Hindlimb muscle (tissue), 1 donor: ENCODE measurements around the gene ADAMTS8. TPM values are rescaled to one million over a fixed set of nuclear protein-coding genes. Genes with fewer than 3 reads are reported as not detected.

Source experiments
- DNase-seq: peaks from one replicate; pipeline ENCODE4 v3.0.0-alpha.2; 2013
- polyA plus RNA-seq: library from polyadenylated mRNA; unstranded; fragments of 120-200 nt; gene quantifications from one replicate; pipeline ENCODE4 v1.2.1, GENCODE V29; 2013; ENCODE audit not compliant: insufficient read length

Gene ADAMTS8
- polyA plus RNA-seq, 1 donor, result 9.5 TPM

DNA sequence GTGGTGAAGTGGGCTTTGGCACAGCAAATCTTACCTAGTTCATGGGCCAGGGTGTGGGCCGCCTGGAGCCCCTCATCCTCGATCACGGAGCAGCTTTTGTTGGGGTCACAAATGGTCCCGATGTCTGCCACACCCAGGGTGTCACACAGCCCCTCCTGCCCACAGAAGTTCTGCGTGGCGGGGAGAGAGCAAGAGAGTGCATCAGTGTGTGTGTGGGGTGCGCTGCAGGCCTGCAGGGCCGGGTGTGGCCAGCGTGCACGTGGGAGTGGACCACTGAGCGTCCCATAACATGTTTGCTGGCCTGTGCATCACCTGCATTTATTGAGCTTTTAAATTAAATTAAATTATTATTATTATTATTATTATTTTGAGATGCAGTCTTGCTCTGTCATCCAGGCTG is 11.5 kb downstream of the ADAMTS8 start:
- DNase-seq, result no peak

DNA sequence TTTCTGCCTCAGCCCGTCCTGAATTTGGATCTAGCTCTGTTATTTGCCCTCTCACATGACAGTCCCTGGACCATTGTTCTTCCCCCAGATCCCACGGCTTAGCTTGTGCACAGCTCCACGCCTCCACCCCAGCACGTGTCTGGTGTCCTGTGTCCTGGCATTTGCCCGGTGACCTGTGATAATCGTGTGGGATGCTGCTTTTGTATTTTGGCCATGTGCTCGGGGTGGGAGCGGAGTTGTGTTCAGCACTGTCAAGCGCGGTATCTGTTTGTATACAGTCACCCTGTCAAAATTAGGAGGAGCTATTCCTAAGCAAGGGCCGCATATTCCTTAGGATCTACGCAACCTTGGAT is 11.9 kb downstream of the ADAMTS8 start:
- DNase-seq, result no peak

- DNase-seq, result no peak
These were observed 12.5 kb downstream of the ADAMTS8 start for GRCh38 chr11:130415731-130416529.

DNA sequence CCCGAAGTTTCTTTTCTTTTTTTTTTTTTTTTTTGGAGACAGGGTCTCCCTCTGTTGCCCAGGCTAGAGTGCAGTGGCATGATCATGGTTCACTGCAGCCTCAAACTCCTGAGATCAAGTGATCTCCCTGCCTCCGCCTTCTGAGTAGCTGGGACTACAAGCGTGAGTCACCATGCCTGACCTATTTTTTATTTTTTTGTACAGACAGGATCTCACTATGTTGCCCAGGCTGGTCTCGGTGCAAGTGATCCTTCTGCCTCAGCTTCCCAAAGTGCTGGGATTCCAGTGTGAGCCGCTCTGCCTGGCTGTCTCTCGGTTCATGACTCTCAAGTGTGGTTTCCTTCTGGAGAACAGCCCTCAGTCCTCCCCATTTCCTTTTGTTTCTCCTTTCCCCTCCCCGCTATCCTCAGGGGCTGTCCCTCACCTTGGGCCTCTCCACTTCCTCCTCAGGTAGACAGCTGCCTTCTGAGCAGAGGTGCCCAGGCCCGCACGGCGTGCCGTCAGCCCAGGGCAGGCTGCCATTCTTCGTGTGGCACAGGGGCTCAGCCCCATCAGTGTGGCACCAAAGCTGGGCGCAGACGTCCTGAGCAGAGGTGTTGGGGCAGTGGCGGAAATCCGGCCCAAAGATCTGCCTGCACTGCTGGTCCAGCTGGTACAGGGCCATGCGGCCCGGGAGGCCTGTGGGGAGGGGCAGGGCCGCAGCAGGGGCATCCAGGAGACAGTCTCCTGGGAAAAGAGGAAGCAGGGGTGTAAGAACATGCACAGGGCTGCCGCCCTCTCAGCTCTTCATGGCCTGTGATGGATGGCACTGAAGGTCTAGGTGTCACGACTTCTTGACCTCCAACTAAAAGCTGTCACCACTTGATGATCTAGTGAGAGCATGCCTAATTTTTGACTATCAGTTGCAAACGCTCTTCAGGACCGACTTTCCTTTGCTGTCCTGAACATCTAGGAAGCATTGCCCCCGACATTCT is 14.0 kb downstream of the ADAMTS8 start:
- DNase-seq, result no peak

GRCh38 chr11:130413405-130414106 is 14.9 kb downstream of the ADAMTS8 start:
- no peak for DNase-seq

DNA sequence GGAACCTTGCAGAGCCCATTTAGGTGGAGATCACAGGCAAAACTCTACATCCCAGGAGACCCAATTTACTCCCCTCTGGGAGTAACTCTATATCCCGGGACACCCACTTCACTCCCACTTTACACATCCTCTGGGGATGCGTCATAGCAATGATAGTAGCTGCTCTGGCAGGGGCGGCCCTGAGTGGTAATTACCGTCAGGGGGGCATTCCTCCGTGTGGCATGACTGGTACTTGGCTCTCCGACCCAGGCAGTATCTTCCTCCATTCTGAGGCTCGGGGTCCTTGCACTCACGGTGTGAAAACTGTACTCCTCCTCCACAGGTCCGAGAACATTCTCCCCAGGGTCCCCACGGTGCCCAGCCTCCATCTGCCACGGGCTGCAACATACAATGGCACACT is 17.2 kb downstream of the ADAMTS8 start:
- no peak for DNase-seq

- no peak for DNase-seq
These were observed 18.6 kb downstream of the ADAMTS8 start for GRCh38 chr11:130409594-130410388.

DNA sequence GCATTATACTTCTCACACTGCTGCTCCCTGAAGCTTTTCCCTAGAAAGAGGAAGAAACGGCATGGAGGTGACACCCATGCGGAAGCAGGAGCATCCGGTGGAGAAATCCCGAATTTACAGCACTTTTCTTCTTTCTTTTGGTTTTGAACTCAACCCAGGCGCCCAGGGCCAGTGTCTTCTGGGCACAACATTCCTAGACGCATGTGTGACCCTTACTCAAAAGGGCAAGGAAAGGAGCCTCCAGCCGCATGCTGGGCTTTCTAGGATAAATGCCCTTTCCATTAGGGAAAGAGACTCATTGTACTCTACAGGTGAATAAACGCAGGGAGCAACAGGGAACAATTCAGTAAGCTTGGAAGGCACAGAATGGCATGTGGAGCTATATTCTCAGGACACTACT is 19.5 kb downstream of the ADAMTS8 start:
- no peak for DNase-seq

GRCh38 chr11:130408401-130408890 is 20.0 kb downstream of the ADAMTS8 start:
- DNase-seq, result no peak

- DNase-seq, result no peak
These were observed 20.4 kb downstream of the ADAMTS8 start for GRCh38 chr11:130407978-130408377.

DNA sequence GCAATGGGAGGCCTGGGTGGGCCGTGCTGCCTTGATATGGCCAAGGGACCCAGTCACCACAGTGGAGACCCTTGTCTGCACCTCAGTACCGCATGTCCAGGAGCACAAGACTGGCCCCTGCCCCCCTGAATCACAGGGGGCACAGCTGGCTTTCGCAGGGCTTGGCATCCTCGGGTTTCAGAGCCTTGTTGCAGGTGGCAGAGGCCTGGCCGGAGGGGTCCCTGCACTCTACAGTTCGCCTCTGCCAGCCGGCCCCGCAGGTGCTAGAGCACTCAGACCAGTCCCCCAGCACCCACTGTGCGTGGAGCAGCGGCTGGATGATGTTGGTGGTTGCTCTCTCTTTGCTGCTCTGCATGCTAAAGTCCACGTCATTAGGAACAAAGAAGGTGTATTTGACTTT is 23.0 kb downstream of the ADAMTS8 start:
- no peak for DNase-seq

DNA sequence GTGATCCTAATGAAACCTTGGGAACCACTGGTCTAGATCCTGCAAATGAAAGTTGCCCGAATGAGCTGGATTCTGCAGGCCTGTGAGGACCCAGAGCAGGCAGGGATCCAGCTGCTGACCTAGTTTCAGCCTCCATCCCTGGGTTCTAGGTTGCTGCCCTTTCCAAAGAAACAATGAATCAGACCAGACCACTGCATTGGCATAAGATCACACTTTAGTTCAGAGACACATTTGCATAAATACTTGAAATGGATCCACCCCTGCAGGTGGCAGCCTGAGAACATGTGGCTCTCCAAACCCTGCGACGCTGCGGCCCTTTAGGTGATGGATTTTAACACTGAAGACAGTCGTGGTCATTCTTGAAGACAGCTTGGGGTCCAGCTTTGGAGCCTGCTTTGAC is 23.7 kb downstream of the ADAMTS8 start:
- DNase-seq, result no peak

DNA sequence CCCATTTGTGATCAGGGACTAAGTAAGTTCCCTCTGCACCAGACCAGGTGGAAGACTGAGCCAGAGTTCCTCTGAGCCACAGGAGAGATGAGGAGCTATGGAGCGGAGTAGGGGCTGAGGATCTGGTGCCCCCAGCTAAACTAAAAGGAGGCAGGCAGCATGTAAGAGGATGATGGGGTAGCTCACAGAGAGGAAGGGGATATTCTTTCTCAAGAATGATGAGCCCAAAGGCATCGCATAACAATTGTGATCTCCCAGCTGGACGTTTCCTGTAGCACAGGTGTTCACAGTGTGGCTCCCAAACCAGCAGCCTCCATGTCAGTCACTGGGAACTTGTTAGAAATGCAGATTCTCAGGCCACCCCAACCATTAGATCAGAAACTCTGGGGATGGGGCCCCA is 24.4 kb downstream of the ADAMTS8 start:
- DNase-seq, result no peak

GRCh38 chr11:130403271-130403804 is 25.1 kb downstream of the ADAMTS8 start:
- peak; percentile 75 for DNase-seq

DNA sequence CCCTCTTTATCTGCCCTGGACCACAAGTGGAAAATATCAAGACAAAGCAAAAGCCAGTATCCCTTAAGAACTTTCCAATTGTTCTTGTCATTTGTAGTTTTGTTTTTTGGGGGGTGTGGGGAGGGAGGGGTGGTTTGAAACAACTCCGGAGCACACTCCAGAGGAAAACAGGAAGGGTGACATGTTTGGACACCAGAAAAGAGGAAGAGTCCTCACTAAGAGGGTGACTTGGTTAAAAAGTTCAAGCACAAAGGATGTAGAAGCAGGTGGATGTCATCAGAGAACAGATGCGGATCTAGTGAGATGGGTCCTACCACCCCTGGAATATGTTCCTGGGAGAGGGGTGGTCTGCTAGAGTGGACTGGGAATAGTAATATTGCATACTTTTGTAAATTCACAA is 25.8 kb downstream of the ADAMTS8 start:
- DNase-seq, result no peak

DNA sequence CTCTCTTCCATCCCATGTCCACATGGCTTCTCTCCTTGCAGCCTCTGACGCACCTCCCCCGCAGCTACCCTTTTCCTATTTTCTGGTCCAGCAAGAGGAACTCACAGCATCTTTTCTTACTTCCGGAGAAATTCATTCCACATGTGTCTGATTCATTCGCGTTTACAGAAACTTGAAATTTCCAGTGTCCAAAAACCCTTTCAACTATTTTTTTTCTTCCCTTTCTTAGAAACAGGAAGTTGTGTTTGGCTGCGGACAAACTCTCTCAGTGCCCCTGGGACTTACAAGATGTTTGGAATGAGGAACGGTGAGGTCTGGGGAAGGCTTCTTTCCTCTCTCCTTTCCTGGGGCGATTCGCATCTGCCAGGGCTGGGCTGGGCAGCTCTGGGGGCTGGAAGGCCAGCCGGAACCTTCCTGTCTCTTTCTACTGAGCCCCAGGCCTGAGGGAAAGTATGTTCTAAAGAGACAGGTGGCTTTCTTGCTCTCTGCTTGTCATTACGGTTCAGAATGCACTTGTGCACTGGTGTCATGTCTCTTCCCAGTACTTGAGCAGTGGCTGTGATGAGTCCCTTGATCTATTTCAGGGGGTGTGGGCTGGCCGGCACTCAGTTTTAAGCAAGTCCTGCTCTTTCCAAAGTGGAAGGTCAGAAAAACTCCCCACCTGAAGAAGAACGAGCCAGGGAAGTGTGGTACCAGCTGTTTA is 27.5 kb downstream of the ADAMTS8 start:
- peak; percentile 58 for DNase-seq

DNA sequence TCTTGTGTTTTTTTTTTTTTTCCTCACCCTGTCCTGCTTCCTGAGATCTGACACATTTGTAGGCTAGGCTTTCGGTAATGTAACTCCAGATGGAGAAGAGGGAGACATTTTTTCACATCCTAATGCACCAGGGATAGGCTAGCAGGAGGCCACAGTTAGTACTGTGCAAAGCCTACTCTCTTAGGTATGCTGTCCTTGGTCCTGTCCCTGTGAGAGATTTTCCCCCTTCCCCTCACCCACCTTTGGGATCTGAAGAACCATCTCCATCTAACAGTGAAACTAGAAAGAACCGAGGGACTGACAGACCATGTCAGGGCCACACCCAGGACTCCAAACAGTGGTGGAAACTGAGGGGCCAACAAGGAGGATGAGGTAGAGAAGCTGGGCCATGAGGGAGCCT is 29.2 kb downstream of the ADAMTS8 start:
- DNase-seq, result no peak

- no peak for DNase-seq
These were observed 30.6 kb downstream of the ADAMTS8 start for GRCh38 chr11:130397780-130398179.

DNA sequence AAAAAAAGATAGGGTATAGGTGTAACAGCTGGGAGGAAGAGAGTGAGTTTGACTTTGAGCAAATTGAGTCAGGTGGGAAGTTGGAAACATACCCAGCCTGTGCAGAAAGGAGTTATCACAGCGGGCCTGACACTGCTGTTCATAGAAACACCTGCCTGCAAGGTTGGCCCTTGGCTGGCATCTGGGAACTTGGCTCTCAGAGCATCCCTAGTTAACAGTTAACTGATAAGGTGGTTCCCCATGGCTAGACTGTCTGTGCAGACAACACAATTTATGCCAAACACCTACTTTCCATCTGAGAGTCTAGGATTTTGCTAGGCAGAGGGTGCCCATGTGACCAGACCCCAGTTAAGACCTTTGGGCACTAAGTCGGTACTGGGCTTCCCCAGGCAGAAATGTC is 31.4 kb downstream of the ADAMTS8 start:
- no peak for DNase-seq

GRCh38 chr11:130394615-130395014 is 33.8 kb downstream of the ADAMTS8 start:
- no peak for DNase-seq

DNA sequence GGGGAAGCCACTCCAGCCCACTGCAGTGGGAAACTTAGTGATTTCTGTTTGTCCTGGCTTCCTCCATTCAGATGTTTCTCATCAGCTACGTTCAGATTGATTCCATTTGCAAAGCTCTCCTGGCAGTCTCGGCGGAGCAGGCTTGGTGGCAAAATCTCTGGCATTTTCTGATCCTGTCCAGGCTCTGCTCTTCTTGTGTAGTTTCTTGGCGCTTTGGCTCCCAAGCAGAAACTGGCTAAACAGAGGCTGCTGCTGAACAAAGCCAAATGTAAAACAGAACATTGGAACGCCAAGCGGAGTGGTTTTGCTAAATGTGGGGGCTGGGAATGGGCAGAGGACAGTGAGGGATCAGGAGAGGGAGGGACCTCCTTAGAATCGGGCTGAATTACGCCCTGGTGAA is 36.7 kb downstream of the ADAMTS8 start:
- DNase-seq, result no peak
